Neural crest cell (in vitro differentiated cells): ENCODE data around the gene ZBTB9. TPM values are rescaled to one million over a fixed set of nuclear protein-coding genes. Genes with fewer than 3 reads are reported as not detected.

Source experiments
- DNase-seq: peaks from one replicate; pipeline ENCODE4 v3.0.0; 2021; ENCODE audit warnings: low read depth, mixed read lengths, low spot score
- H3K27ac Mint-ChIP-seq: one replicate; pipeline ENCODE4 v1.8.0; 2021; ENCODE audit warnings: mild to moderate bottlenecking, mixed read lengths; ENCODE audit not compliant: unreplicated experiment
- H3K27me3 Mint-ChIP-seq: 2 replicates; pipeline ENCODE4 v1.8.0; 2021; ENCODE audit warnings: low read depth, mild to moderate bottlenecking, mixed read lengths
- H3K36me3 Mint-ChIP-seq: 2 replicates; pipeline ENCODE4 v1.8.0; 2021; ENCODE audit warnings: low read depth, mild to moderate bottlenecking, mixed read lengths
- H3K4me1 Mint-ChIP-seq: 2 replicates; pipeline ENCODE4 v1.8.0; 2021; ENCODE audit warnings: mixed read lengths
- H3K4me3 Mint-ChIP-seq: one replicate; pipeline ENCODE4 v1.8.0; 2021; ENCODE audit warnings: mild to moderate bottlenecking, mixed read lengths
- H3K9me3 Mint-ChIP-seq: 2 replicates; pipeline ENCODE4 v1.8.0; 2021; ENCODE audit warnings: mixed read lengths
- CTCF ChIP-seq: fragments of 200-600 bp; sonication (generic); conservative IDR thresholded peaks from 2 replicates; pipeline ENCODE4 v1.5.0; 2021; ENCODE audit warnings: antibody characterized with exemption, mild to moderate bottlenecking
- total RNA-seq: library from RNA; stranded (reverse); gene quantifications from 2 replicates; pipeline ENCODE4 v1.2.1, GENCODE V29; 2021

ZBTB9 gene
- total RNA-seq, 1 donor from 2014 or later = 21.1 TPM

DNA sequence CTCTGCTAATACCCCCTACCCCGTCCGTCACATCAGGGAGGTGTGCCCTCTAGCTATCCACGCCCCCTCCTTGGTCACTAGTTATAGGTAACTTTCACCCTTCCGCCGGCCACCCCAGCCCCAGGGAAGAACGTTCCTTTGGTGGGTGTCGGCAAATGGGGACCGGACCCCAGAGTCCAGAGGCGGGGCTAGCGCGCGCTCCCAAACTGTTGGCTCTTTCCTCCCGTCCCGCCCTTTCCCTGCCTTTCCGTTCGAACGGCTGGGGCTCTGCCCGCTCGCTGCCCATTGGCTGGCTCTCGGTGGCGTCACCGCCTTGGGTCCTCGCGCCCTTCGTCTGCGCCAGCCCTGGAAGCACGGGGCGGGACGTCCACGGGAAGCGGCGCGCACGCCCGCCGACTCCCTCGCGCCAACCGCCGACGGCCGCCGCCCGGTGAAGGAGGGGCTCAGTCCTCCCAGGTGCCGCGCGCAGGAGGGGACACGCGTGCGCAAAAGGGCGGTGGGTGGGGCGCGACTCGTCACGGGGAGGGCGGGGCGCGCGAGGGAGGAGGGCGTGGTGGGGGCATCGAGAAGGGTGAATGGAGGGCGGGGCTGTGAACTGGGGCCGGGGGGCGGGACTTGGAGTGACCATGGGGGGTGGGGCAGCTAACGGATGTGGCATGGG is 44.2 kb upstream of the ZBTB9 start:
- peak; percentile 94 for DNase-seq
- H3K9me3 Mint-ChIP-seq = no peaks in the 10 kb centered on the region
- peaks cover 40% of the 10 kb centered on the region for H3K4me1 Mint-ChIP-seq
- H3K4me3 Mint-ChIP-seq = peak overlapping the region; percentile 92
- H3K36me3 Mint-ChIP-seq = peaks cover 16% of the 10 kb centered on the region
- TF ChIP-seq CTCF = no peak
- peaks cover 15% of the 10 kb centered on the region for H3K27me3 Mint-ChIP-seq
- H3K27ac Mint-ChIP-seq = peak overlapping the region; percentile 98

GRCh38 chr6:33410711-33411631 is 43.4 kb upstream of the ZBTB9 start, which contains the start of gene PHF1:
Gene PHF1, plus strand, starts transcription at chr6:33411014. Its CDS starts 1,250 bp downstream, at chr6:33412264.
- DNase-seq = peak; percentile 51
- Mint-ChIP-seq H3K9me3 (no peaks in the 10 kb centered on the region), H3K36me3 (peaks cover 12% of the 10 kb centered on the region), H3K4me1 (peaks cover 46% of the 10 kb centered on the region), H3K4me3 (peak within 1 kb of the TSS; percentile 92), H3K27ac (peak within 1 kb of the TSS; percentile 98), H3K27me3 (peaks cover 15% of the 10 kb centered on the region)
- TF ChIP-seq CTCF = no peak

GRCh38 chr6:33411632-33412005 is 42.8 kb upstream of the ZBTB9 start:
- Mint-ChIP-seq H3K36me3 (peaks cover 8% of the 10 kb centered on the region), H3K4me3 (peak overlapping the region; percentile 85), H3K9me3 (no peaks in the 10 kb centered on the region), H3K27me3 (peaks cover 15% of the 10 kb centered on the region), H3K4me1 (peaks cover 53% of the 10 kb centered on the region), H3K27ac (no peak overlapping the region)
- TF ChIP-seq CTCF = no peak
- DNase-seq = no peak

DNA sequence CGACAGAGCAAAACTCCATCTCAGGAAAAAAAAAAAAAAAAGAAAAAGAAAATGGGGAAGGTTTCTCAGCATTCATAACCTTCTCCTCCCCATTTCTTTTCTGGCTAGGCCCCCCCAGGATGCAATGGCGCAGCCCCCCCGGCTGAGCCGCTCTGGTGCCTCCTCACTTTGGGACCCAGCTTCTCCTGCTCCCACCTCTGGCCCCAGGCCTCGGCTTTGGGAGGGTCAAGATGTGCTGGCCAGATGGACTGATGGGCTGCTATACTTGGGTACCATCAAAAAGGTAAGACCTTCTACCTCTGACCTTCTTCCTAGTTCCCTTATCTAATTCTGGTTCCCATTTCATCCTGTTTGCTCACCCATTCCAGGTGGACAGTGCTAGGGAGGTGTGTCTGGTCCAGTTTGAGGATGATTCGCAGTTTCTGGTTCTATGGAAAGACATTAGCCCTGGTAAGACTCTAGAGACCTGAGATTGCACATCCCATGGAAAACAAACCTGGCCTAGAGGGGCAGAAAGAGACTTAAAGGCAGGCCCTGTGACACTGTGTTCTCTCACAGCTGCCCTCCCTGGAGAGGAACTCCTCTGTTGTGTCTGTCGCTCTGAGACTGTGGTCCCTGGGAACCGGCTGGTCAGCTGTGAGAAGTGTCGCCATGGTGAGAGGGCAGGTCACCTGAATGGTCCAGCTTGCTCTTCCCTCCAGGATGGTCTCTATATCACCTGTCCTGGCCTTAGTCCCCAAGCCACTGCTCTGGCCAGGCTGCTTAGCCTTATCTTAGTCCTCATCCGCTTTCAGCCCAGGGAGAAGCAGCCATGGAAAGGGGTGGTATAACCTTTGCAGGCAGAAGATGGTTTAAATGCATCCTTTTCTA is 42.0 kb upstream of the ZBTB9 start:
- Mint-ChIP-seq H3K4me3 (peak overlapping the region; percentile 90), H3K27ac (no peak overlapping the region), H3K36me3 (peaks cover 6% of the 10 kb centered on the region), H3K9me3 (no peaks in the 10 kb centered on the region), H3K27me3 (peaks cover 15% of the 10 kb centered on the region), H3K4me1 (peaks cover 60% of the 10 kb centered on the region)
- DNase-seq = no peak
- TF ChIP-seq CTCF = no peak
